ENCODE results near the gene DLG2. TPM values are rescaled to one million over a fixed set of nuclear protein-coding genes. Genes with fewer than 3 reads are reported as not detected.

Gene DLG2
- total RNA-seq, 2 experiments from 2014 or later: 1.2 to 1.4 TPM

DNA sequence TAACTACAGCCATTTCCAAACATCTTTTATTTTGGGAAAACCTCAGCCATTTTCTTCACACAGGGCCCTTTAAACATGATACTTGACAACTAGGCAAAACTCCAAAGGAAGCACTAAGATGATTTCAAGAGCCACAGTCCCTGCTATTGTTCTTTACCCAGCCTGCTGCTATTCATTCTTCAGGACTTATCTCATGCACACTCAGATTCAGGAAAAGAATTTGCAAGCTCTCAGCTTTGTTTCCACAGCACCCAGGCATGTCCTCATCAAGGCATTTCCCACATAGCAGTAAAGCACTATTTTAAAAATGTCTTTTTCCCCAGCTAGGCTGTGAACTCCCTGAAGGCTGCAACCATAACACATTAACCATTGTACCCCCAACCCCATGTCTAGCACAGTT is 1731.6 kb downstream of the DLG2 start:
- POLR2A ChIA-PET: no interaction called here
- CTCF ChIA-PET: no interaction called here

GRCh38 chr11:83881428-83881827 is 1745.7 kb downstream of the DLG2 start:
- ChIA-PET CTCF (no interaction called here), POLR2A (no interaction called here)

- ChIA-PET CTCF (no interaction called here), POLR2A (no interaction called here)
Observed at GRCh38 chr11:83871054-83871453, 1756.1 kb downstream of the DLG2 start.

DNA sequence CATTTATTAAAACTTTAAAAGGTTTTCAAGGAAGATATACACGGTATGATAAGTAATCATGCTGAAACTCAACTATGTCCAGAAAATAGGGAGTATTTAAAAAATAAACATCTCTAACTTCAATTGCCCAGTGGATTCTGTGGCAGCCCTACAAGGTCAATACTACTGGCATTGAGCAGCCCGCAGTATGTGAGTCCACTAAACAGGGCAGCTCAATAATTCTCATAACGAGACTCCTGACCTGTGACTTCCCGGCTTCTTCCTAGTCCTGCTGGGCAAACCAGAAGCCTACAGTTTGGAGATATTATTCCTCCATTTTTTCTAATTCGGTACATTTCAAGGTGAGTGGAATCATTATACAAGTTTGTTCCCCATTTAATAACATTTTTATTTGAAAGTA is 1760.5 kb downstream of the DLG2 start:
- POLR2A ChIA-PET: no interaction called here
- CTCF ChIA-PET: no interaction called here

- ChIA-PET POLR2A (no interaction called here), CTCF (no interaction called here)
Observed at GRCh38 chr11:83865636-83866461, 1761.3 kb downstream of the DLG2 start.

DNA sequence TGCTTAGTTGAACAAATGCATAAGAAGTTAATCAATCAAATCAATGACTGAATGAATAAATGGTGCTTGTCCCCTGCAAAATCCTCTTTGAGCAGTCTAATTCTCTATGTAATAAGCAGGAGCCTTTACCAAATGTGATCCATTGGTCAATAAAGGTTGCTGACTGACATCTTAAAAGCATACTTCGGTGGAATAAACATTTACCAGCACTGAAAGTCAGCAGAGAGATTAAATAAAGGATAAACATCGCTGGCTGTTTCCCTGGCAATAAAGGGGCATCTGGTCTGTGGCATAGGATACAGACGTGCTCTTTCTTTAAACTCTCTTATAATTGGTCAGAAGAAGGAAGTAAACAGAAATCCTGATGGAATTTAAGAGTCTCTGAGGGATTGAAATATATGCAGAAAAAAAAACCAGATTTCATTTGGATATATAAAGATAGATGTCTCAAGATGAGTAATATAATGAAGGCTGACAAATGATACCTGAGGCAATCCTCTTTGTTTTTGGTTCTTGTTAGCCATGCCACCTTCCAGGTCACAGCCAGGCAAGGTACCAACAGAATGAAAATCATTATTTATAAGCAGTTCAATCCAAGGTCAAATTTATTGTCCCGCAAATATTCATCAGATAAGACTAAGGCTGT is 1762.6 kb downstream of the DLG2 start:
- ChIA-PET POLR2A (no interaction called here), CTCF (no interaction called here)

DNA sequence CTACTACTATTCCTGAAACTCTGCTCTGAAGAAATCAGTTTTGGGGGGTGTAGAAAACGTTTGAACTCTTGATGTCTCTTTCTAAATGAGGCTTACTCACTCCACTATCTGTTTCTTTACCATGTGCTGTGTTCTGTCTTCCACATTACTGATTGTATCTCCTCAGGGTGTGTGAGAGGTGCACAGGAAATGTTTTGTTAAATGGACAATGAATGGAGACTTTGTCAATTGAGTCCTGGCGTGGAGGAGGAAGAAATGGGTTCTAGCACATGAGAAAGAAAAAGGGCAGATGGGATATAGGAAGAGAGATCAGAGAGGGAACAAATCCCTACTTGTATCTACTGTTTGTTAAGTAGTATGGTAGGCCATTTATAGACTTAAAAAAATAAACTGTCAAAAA is 1763.9 kb downstream of the DLG2 start:
- POLR2A ChIA-PET: no interaction called here
- CTCF ChIA-PET: no interaction called here

GRCh38 chr11:83862691-83863090 is 1764.5 kb downstream of the DLG2 start:
- CTCF ChIA-PET: no interaction called here
- POLR2A ChIA-PET: no interaction called here

- POLR2A ChIA-PET: no interaction called here
- CTCF ChIA-PET: no interaction called here
Observed at GRCh38 chr11:83862033-83862432, 1765.1 kb downstream of the DLG2 start.

GRCh38 chr11:83858694-83859093 is 1768.5 kb downstream of the DLG2 start:
- POLR2A ChIA-PET: no interaction called here
- CTCF ChIA-PET: no interaction called here

DNA sequence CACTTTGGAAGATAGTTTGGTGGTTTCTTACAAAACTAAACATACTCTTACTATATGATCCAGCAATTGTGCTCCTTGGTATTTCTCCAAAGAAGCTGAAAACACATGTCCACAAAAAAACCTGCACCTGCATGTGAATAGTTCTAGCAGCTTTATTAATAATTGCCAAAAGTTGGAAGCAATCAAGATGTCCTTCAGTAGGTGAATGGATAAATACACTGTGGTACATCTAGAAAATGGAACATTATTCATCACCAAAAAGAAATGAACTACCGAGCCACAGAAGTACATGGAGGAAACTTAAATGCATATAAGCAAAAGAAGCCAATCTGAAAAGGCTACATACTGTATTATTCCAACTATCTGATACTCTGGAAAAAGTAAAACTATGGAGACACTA is 1771.9 kb downstream of the DLG2 start:
- ChIA-PET CTCF (no interaction called here), POLR2A (no interaction called here)

DNA sequence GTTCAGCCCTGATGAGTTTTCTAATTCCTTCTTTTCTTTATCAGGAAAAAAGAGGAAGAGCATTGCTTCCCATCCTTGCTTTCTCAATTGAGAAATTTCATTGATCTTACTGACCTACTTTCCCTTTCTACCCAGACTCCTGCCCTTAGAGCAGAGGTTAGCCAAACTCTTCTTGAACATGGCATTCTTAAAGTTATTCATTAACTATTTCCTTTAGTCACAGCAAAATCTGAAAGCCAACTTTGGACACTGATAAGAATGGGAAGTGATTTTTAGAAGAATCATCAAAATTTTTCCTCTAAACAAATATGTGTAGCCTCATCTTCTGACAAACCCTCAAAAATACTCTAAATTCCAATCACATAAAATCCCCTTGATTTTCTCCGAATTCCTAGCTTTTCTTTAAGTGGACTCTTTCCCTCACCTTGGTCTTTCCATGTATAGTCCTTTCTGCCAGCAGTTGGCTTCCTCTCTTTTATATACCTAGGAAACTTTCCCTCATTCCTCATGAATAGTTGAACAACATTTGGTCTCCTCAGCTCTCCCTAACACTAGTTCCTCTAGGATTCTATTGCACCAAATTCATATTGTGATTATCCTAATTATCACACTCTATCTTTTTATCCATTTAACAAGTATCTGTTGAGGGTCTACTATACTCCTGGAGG is 1774.2 kb downstream of the DLG2 start:
- CTCF ChIA-PET: no interaction called here

DNA sequence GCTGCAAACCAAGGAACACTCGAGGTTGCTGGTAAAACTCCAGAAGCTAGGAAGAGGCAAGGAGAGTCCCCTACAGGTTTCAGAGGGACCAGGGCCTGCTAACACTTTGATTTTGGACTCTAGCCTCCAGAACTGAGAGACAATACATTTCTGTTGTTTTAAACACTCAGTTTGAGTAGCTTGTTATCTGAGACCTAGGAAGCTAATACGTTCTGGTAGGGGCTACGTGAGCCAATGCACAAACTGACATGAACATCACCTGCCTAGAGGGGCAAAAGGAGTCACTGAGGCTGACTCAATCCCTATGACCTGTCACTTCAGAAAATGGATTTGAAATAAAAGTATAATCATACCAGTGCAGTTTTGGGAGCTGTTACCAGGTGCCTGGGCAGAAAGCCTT is 1775.1 kb downstream of the DLG2 start:
- CTCF ChIA-PET: interaction anchor here (0.6 kb wide), 1 partner anchor 634 kb away, joined by 3 read pairs; no protein-coding TSS in a partner anchor
- POLR2A ChIA-PET: no interaction called here

More for the DNA sequence above, 1774.2 kb downstream of the DLG2 start:
- POLR2A ChIA-PET: no interaction called here

GRCh38 chr11:83847467-83848034 is 1779.6 kb downstream of the DLG2 start:
- CTCF ChIA-PET: no interaction called here
- POLR2A ChIA-PET: no interaction called here

DNA sequence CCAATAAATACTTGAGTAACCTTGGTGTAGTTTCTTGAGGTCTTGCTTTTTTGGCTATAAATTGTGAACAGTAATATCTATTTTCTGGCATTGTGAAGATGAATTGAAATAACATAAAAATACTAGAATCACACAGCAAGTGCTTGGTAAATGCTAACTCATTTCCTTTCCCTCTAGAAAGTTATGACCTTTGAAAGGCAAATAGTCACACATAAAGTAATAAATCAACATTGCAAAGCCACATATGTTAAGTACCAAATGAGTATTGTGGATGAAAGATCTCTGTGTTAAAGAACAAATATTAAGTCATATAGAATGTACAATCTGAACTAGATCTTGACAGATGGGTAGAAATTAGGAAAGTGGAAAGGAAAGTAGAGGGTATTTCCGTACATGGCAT is 1781.3 kb downstream of the DLG2 start:
- CTCF ChIA-PET: no interaction called here

GRCh38 chr11:83840326-83840725 is 1786.8 kb downstream of the DLG2 start:
- CTCF ChIA-PET: no interaction called here
- POLR2A ChIA-PET: no interaction called here

More for the DNA sequence above, 1781.3 kb downstream of the DLG2 start:
- POLR2A ChIA-PET: no interaction called here

GRCh38 chr11:83836883-83837654 is 1790.1 kb downstream of the DLG2 start:
- CTCF ChIA-PET: interaction anchor here (0.8 to 1.1 kb wide), 2 partner anchors 12 to 728 kb away, joined by 3 read pairs; no protein-coding TSS in a partner anchor
- POLR2A ChIA-PET: no interaction called here

GRCh38 chr11:83836065-83836464 is 1791.1 kb downstream of the DLG2 start:
- ChIA-PET POLR2A (no interaction called here), CTCF (no interaction called here)

DNA sequence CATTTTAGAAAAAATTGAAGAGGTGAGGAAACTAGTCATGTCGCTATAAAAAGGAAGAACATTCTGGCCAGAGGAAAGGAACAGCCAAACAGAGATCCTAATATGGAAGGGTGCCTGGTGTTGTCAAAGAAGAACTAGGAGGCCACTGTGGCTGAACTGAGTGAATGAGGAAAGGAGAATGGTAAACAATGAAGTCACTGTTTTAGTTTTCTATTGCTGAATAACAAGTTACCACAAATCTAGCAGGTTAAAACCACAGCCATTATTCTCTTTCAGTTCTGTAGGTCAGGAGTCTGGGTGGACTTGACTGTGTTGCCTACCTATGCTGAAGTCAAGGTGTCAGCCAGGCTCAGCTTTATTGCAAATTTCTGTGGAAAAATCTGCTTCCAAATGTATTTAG is 1791.7 kb downstream of the DLG2 start:
- ChIA-PET CTCF (no interaction called here), POLR2A (no interaction called here)

DNA sequence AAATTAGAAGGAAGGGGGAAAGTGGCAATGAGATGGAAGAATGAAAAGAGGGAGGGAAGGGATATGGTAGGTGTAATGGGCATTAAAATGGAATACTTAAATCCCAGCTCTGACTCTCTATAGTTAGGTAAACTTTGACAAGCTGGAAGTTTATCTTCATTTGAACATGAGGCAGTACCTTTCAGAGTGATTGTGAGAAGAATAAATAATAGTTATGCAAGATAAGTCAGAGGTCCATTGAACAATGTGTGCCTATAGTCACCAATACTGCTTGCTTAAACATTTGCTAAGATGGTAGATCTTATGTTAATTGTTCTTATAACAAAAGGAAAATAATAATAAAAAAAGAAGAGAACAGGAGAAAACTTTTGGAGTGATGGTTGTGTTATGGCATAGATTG is 1795.2 kb downstream of the DLG2 start:
- ChIA-PET CTCF (no interaction called here), POLR2A (no interaction called here)

All from activated CD8-positive, alpha-beta memory T cell treated with anti-CD3 and anti-CD28 coated beads for 36 hours (primary cell).